Adipose tissue (tissue), 3 donors: ENCODE results near the gene GPC2. TPM values are rescaled to one million over a fixed set of nuclear protein-coding genes. Genes with fewer than 3 reads are reported as not detected.
A peak's percentile ranks its signal among the peaks of the same experiment; 100 is the strongest.
"Not testable (repeated sequence)": the region's sequence is repeated elsewhere in the genome, so short reads cannot be mapped to it uniquely, and the experiment has no call there.

ENCODE experiments used
- H3K27ac ChIP-seq: one replicate; pipeline ENCODE4 v1.5.1; 2013; ENCODE audit warnings: low read depth, low read length
- WGBS, 3 donors: extraction: QIAGEN DNeasy Blood & Tissue Kit; methylation state at CpG; one replicate each; pipeline ENCODE4 v1.1.7; 2013; 5-methylcytosine and 5-hydroxymethylcytosine counted together
- polyA plus RNA-seq, 3 donors: library from polyadenylated mRNA; stranded (reverse); fragments of 200-250 nt; gene quantifications; one replicate each; pipeline ENCODE4 v1.2.3, GENCODE V29; 2013
- donor health status: healthy with polysubstance abuse.
- donor health status: Bipolar disorder and iron deficiency.
- donor health status: healthy.

GPC2 gene
- polyA plus RNA-seq, 3 donors = 0.22 to 0.31 (median 0.30) TPM

DNA sequence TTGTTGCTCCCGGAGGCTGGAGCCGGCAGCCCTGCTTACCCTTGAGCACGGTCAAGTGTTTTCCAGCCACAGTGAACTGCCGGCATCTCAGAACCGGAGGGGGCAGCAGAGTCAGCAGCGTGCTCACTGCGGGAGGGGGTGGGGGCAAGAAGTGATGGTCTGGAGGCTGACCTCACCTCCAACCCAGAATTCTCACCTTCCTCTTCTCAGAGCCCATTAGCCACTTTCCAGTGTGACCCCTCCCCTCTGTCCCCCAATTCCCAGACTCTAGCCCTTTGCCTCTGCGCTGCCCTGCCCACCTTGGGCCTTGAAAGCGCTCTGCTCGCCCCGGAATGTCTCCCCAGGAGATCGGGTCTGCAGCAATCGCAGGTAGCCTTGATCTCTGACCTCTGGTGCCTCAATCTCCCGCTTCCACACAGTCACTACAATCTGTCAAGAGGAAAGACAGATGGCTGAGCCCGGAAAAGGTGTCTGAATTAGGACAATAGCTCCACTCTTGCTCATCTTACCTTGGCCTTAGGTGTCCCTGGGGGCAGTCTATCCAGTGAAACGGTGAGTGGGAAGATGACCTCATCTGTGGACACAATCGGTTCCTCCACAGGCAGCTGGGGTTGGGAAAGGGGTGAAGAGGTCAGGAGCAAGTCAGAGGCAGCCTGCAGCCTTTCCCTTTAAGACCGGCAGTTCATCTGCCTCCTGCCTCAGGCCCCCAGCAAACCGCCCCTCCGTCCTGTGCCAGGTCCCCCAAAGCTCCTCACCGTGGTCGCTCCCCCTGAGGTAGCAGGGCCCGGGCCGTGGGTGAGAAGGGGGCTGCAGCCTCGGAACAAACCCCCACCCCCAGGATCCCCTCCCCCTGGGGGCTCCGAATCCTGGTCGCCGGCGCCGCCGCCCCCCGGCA is 19.6 kb downstream of the GPC2 start:
- H3K27ac ChIP-seq = peak overlapping the region; percentile 18
- WGBS, 3 donors = 16 to 30% (median 26%) methylated on average over 25 to 32 of the region's 32 CpGs

DNA sequence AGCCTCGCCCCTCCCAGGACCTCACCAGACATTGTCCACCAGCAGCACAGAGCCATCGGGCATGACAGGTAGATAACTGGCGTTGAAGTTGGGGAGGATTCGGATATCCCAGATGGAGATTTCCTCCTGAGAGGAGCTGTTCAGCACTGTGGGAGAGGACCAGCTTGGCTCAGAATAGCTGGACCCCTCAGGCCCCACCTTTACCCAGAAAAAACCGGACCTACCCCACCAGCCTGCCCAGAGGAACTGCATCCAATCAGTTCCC is 20.2 kb downstream of the GPC2 start:
- 66 to 76% (median 73%) methylated on average over 5 of the region's 5 CpGs for WGBS, 3 donors
- H3K27ac ChIP-seq = no peak overlapping the region

DNA sequence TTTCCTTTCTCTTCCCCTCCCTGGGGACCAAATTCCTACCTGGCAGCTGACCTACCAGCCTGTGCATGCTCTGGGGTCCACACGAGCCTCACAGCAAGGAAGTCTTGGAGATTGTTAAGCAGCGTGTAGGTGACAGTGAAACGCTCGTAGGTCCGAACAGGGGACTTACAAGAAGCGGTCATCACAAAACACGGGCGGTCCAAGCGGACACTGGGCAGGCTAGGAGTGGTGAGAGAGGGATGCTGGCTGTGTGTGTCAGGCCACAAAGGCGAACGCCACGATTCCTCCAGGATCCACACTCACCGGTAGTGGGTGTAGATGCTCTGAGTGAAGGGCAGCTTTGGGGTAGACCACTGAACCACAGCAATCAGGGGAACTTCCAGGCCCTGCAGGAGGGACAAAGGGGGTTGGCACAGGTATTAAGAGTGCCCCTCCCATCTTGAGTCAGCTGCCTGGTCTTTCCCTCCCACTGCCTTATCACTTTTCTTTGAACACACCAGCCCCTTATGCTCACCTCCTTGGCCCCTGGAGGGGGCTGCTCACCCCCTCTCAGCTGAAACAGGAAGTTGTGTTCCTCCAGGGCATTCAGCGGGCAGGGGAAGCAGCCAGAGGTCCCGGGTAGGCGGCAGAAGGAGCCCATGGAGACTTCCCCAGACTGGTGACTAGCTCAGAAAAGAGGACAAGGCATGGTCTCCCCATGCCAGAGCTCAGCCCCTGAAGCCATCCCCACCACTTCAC is 20.7 kb downstream of the GPC2 start:
- no peak overlapping the region for H3K27ac ChIP-seq
- WGBS, 3 donors = 68 to 83% (median 75%) methylated on average over 16 of the region's 16 CpGs

DNA sequence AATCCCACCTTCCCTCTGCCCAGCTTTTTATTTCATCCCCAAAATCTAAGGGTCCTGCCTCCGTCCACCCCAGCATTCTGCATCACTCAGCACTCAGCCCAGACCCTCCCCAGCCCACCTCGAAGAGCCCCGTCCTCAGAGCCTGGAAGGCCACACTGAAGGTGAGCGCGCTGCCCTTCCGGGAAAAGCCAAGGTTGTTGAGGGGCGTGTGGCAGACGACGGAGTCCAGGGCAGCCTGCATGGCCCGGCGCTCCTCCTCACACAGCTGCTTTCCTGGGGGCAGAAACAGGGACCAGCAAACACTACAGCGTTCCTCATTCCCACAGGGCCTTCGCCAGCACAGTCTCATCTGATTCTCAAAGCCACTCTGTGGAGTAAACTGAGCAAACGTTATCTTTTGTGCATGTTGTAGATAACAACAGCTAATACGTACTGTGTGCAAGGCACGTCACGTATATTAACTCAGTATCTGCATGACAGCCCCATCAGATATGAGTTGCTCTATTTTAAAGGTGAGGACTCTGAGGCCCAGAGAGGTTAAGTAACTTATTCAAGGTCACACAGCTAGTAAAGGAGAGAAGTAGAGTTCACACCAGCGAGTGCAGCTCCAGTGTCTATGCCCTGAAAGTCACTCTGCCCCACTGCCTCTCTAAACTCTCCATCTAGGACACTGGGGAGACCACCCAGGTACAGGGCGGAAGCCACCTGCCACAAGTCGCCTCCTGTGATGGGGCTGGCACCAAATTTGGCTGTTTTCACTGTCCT is 21.4 kb downstream of the GPC2 start:
- no peak overlapping the region for H3K27ac ChIP-seq
- WGBS, 3 donors = 76 to 89% (median 86%) methylated on average over 20 of the region's 20 CpGs

DNA sequence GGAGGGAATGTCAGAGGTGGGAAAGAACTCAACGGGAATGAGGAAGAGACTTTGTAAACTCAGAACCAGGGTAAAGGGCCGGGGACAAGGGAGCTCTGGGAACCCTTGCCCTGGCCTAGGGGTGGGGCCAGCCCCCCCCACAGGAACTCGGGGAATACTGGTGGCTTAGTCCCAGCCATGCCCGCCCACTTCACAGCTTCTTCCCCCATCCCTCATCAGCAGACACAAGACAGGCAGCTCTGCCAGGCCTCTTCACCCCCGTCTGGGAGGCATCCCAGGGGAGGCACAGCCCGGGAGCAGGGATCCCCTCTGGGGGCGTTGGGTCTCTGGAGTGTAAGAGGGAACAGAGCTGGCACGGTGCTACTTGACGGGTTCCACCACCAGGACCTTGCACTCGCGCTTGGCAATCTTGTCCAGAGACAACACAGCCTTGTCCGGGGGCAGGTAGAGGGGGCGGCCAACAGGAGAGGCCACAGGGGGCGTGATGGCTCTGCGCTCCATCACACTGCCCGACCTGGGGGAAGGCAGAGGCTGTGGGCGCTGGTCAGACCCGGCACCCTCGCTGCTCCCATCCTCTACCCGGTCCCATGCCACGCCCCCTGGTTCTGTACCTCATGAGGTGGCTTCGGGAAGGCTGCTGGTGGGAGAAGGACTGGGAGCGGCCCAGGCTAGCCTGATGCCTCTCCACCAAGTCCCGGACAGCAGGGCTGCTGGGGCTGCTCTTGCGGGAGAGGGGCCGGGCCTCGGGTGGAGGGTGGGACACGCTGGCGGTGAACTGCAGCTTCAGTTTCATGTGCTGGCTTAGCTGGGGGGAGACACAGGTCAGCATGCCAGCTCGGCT is 22.3 kb downstream of the GPC2 start:
- 75% methylated on average over 29 to 30 of the region's 30 CpGs for WGBS, 3 donors
- no peak overlapping the region for H3K27ac ChIP-seq

DNA sequence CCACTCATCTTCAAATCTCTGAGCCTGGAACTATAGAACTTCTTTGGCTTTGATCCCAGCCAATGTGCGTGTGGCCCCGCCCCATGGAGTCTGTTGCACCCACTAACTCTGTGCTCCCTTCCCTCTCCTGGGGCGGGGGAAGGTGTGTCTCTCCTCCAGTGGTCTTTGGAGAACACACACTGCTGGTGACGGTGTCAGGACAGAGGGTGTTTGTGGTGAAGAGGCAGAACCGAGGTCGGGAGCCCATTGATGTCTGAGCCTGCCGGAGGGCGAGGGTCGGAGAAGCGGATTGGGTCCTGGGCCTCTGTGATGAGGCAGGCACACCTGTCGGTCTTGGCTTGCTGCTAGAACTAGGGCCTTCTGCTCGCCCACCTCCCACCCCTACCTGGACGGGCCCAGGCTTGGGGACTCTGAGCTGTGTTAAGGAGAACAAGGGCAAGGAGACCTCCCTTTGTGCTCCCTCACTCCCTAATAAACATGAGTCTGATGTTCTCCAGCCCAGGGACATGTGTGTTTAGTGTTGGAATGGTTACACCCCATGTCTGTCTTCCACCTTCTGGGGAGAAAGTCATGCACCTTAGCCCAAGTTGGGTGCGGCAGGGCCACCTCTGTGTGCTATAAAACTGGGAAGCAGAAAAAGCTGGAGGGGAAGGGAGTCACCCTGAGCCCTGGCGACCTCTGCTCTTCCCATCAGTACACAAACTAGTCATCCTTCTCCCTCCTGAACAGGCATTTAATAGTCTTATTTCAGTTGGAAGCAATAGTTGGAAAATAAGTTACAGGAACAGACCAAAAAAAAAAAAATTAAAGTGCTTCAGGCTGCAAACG is 23.3 kb downstream of the GPC2 start:
- WGBS, 3 donors = 82 to 85% (median 83%) methylated on average over 16 of the region's 16 CpGs
- H3K27ac ChIP-seq = no peak overlapping the region

DNA sequence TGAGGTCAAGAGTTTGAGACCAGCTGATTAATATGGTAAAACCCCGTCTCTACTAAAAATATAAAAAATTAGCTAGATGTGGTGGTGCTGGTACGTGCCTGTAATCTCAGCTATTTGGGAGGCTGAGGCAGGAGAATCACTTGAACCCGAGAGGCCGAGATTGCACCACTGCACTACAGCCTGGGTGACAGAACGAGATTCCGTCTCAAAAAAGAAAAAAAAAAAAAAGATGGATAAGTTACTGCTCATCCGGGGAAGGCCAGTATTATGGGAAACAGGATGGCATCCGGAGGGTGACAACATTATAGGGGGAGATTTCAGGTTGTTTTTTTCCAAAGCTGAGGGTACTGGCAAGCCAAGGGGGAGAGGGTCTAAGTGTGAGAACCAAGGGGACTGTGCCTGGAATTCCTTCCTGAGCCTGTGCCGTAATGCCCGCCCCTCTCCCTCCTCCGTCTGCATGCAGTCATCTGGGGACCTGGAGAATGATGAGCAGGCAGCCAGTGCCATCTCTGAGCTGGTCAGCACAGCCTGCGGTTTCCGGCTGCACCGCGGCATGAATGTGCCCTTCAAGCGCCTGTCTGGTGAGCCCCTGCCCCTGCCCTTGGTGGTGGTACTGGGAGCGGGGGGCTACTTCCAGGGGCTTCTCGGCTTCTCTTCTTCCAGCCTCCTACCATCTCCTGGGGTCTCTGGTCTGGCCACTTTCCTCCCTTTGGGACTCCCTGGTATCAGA is 24.1 kb downstream of the GPC2 start:
- H3K27ac ChIP-seq = no peak overlapping the region

DNA sequence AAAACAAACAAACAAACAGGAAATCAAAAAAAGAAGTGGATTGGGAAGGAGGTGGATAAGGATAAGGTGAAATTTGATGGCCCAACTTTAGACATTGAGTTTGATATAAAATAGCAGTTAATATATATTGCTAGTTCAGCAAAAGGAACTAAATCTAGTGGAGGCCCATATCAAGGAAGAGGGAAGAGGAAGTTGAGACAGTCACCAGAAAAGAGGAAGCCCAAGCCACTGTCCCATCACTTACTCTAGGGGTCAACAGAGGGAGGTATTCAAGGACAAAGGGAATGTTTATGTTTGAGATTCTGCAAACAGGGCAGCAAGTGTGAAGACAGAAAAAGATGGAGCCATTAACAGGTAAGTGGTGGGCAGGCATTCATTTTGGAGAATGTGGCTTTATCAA is 24.8 kb downstream of the GPC2 start:
- H3K27ac ChIP-seq = no peak overlapping the region

More for the DNA sequence above, 24.1 kb downstream of the GPC2 start:
- 92 to 93% (median 93%) methylated on average over 18 of the region's 18 CpGs for WGBS, 3 donors

DNA sequence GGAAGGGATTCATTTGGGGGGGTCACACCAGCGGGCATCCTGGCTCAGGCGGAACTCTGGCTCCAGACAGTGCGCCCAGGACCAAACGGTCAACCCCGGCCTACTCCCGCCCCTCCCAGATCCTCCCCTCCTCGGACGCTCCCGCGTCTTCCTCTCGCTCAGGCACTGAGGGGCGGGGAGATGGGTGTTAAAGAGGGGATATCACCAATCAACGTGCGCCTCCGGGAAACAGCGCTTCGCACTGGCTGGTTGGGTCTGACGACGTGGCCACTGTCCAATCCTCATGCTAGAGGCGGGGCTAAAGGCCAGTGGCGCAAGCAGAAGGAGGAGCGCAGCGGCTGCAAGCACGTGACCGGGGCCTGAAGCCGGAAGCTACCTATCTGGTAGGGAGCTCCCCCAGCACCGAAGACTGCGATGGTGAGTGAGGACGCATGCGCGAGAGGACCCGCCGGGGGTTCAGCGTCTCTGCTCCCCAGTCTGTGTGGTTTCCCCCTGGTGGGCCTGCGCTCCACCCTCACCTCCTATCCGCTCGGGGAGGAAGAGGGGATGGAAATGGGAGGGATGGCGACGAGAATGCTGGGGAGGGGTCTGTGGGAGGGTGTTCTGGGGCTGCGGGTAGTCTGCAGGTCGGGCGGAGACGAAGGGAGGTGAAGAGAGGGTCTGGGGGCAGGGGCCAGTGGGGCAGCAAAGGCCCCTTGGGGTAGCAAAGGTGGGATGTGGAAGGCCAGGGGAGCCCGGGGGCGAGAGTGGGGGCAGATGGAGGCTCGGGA is 28.4 kb downstream of the GPC2 start, which contains the start of gene LAMTOR4:
Gene LAMTOR4, plus strand, starts transcription at position 360 of the 770 bp plus-strand sequence. Its CDS starts 55 bp downstream, at position 415.
- no peak within 1 kb of the TSS for H3K27ac ChIP-seq
- WGBS, 3 donors = 0% methylated on average over 45 to 46 of the region's 46 CpGs

DNA sequence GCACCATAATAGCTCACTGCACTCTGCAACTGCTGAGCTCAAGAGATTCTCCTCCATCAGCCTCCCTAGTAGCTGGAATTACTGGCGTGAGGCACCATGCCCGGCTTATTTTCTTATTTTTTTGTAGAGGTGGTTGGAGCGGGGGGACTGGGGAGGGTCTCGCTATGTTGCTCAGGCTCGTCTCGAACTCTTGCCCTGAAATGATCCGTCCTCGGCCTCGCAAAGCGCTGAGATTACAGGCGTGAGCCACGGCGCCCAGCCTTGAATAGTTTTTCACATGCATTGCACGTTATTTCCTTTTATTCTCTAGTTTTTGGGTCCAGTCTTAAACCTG is 29.0 kb downstream of the GPC2 start:
- 9 to 17% (median 9%) methylated on average over 14 of the region's 14 CpGs for WGBS, 3 donors
- no peak overlapping the region for H3K27ac ChIP-seq

DNA sequence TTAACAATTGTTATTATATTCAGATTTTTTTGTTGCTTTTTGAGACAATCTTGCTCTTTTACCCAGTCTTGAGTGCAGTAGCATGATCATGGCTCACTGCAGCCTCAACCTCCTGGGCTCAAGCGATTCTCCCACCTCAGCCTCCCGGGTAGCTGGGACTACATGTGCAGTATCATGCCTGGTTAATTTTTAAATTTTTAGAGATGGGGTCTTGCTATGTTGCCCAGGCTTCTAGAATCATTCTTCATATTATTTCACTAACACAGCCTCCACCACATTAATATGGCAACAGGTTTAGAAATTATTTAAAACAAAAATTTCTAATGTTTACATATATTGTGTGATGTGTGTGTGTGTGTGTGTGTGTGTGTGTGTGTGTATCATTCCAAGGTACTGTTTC is 29.9 kb downstream of the GPC2 start:
- 96 to 97% (median 97%) methylated on average over 2 of the region's 2 CpGs for WGBS, 3 donors
- no peak overlapping the region for H3K27ac ChIP-seq

DNA sequence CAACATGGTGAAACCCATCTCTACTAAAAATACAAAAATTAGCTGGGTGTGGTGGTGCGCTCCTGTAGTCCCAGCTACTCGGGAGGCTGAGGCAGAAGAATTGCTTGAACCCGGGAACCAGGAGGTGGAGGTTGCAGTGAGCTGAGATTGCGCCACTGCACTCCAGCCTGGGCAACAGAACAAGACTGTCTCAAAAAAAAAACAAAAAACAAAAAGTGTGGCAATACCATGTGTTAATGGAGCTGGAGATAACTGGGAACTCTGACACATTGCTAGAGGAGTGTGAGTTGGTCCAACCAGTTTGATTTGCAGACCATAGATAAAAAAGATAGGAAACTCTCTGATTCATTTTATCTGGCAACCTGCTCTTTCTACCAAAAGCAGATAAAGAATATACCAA is 30.8 kb downstream of the GPC2 start:
- not testable (repeated sequence) for H3K27ac ChIP-seq
- WGBS, 3 donors = 70 to 80% (median 70%) methylated on average over 4 of the region's 4 CpGs

DNA sequence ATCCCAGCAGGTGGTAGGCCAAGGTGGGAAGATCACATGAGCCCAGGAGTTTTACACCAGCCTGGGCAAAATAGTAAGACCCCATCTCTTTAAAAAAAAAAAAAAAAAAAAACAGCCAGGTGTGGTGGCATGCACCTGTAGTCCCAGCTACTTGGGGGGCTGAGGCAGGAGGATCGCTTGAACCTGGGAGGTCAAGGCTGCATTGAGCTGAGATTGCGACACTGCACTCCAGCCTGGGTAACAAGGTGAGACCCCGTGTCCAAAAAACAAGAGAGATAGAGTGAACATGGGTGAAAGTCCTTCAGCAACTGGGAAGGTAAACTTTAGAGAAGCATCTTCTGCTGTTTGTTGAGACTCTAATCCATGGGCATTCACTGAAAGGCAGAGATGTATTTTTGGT is 34.7 kb downstream of the GPC2 start:
- WGBS, 3 donors = 95 to 96% (median 96%) methylated on average over 3 of the region's 3 CpGs

DNA sequence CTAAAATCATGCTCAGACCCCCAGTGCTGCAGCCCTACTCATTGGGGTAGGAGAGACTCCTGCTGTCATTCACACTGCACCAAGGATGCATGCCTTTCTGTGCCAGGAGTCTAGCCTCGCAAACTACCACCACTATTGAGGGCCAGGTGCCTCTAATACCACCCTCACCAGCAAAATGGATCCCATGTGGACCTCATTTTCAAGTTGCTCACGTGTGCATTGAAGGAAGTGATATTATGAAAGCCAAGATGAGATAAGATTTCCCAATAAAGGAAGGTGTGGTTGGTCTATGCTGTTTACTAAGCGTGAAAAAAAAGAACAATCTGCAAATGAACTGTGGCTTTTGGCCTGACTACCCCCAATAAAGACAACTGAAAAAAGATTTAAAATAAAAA is 35.6 kb downstream of the GPC2 start:
- no peak overlapping the region for H3K27ac ChIP-seq
- WGBS, 3 donors = 47 to 71% (median 48%) methylated on average over 3 of the region's 3 CpGs

More for the DNA sequence above, 34.7 kb downstream of the GPC2 start:
- H3K27ac ChIP-seq = no peak overlapping the region

DNA sequence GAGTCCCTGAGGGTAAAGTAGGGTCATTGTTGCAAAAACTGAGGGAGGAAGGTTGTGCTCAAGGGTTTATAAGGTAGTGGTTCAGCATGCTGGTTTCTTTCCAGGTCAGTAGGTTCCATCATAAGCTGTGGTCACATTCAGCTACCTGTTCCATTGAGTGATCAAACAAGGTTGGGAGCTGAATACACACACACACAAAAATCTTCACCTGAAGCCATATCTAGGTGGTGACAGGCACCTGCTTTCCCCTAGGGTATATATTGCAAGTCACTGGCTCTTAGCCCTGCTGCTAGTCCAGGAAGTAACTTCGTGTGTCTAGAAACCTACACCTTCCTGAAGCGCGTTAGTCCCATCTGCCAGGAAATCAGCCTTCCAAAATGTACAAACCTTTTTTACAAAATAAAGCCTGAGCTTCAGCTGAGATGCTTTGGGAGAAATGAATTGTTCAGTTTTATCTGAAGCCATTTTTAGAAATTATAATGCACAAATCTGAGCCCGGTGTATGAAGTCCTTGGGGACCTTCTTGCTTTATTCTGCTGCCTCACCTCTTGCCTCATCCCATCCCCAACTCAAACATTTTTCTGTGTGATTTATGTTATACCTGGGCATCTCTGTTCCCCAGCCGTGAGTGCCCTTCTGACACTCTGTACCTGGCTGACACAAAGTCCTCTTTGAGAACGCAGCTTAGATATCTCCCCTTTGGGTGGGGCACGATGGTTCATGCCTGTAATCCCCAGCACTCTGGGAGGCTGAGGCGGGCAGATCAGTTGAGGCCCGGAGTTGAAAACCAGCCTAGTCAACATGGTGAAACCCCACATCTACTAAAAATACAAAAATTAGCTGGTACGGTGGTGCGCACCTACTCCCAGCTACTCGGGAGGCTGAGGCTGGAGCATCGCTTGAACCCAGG is 39.1 kb downstream of the GPC2 start:
- WGBS, 3 donors = 69 to 79% (median 74%) methylated on average over 13 of the region's 13 CpGs
- no peak overlapping the region for H3K27ac ChIP-seq
